CD14-positive monocyte (primary cell): ENCODE results near the gene ANXA2. TPM values are rescaled to one million over a fixed set of nuclear protein-coding genes. Genes with fewer than 3 reads are reported as not detected.

ENCODE experiments used
- DNase-seq, 3 donors: peaks; one replicate each; pipeline ENCODE4 v3.0.0-alpha.2; 2011 to 2022
- H2AFZ ChIP-seq: 2 replicates; pipeline ENCODE4 v1.6.0; 2012; ENCODE audit warnings: mild to moderate bottlenecking, low read depth, low read length, inconsistent platforms; ENCODE audit not compliant: insufficient read depth, poor library complexity, severe bottlenecking
- H3K27ac ChIP-seq, 2 donors: 1 replicate in 1 of 2; 2 replicates in 1 of 2; pipeline ENCODE4 v1.5.1; 2012 to 2013; ENCODE audit warnings: low read length in 2 of 2, control low read depth in 1 of 2, inconsistent platforms in 1 of 2, low read depth in 1 of 2, mild to moderate bottlenecking in 1 of 2
- H3K27me3 ChIP-seq, 2 donors: one replicate each; pipeline versions ENCODE4 v1.6.0 to v1.6.1; 2011 to 2013; ENCODE audit warnings: low read length in 2 of 2; ENCODE audit not compliant: control insufficient read depth in 2 of 2, insufficient read depth in 2 of 2
- H3K36me3 ChIP-seq, 2 donors: replicated peaks in 1 of 2; 1 replicate in 1 of 2; 2 replicates in 1 of 2; pipeline versions ENCODE4 v1.5.1 to v1.6.1; 2012 to 2013; ENCODE audit warnings: low read length in 2 of 2, control low read depth in 1 of 2, inconsistent platforms in 1 of 2, mild to moderate bottlenecking in 1 of 2; ENCODE audit not compliant: insufficient read depth in 2 of 2, control insufficient read depth in 1 of 2
- H3K4me1 ChIP-seq, 2 donors: 1 replicate in 1 of 2; 2 replicates in 1 of 2; pipeline versions ENCODE4 v1.5.1 to v1.6.1; 2012 to 2013; ENCODE audit warnings: low read length in 2 of 2, control low read depth in 1 of 2, inconsistent platforms in 1 of 2, mild to moderate bottlenecking in 1 of 2, moderate library complexity in 1 of 2; ENCODE audit not compliant: insufficient read depth in 2 of 2, control insufficient read depth in 1 of 2
- H3K4me2 ChIP-seq: replicated peaks from 2 replicates; pipeline ENCODE3; 2012; ENCODE audit warnings: low read length, moderate library complexity, mild to moderate bottlenecking; ENCODE audit not compliant: poor library complexity, severe bottlenecking; ENCODE audit errors: extremely low read depth
- H3K4me3 ChIP-seq, 3 experiments: fragments of 200-600 bp in 1 of 3; sonication (generic) in 1 of 3; replicated peaks in 1 of 3; 1 replicate in 2 of 3; 2 replicates in 1 of 3; pipeline ENCODE4 v1.5.1; 2011 to 2013; ENCODE audit warnings: low read length in 3 of 3, mild to moderate bottlenecking in 3 of 3, control low read depth in 2 of 3, low read depth in 2 of 3, inconsistent platforms in 1 of 3, moderate library complexity in 1 of 3
- H3K79me2 ChIP-seq: 2 replicates; pipeline ENCODE4 v1.6.0; 2012; ENCODE audit warnings: mild to moderate bottlenecking, control low read depth, inconsistent platforms, low read length, moderate library complexity; ENCODE audit not compliant: insufficient read depth
- H3K9ac ChIP-seq: 2 replicates; pipeline ENCODE4 v1.6.0; 2017; ENCODE audit warnings: low read length, mild to moderate bottlenecking; ENCODE audit not compliant: insufficient read depth, poor library complexity, severe bottlenecking
- H3K9me3 ChIP-seq, 2 donors: replicated peaks in 1 of 2; 1 replicate in 1 of 2; 2 replicates in 1 of 2; pipeline versions ENCODE4 v1.5.1 to v1.6.1; 2012 to 2013; ENCODE audit warnings: low read length in 2 of 2, control low read depth in 1 of 2; ENCODE audit not compliant: control insufficient read depth in 1 of 2, insufficient read depth in 1 of 2
- H4K20me1 ChIP-seq: 2 replicates; pipeline ENCODE4 v1.6.0; 2012; ENCODE audit warnings: mild to moderate bottlenecking, low read length, control low read depth, moderate library complexity; ENCODE audit not compliant: insufficient read depth
- H3K27ac Mint-ChIP-seq, 7 donors: one replicate each; pipeline ENCODE4 v1.8.0; 2020; ENCODE audit warnings: mild to moderate bottlenecking in 7 of 7, mixed read lengths in 7 of 7, moderate library complexity in 6 of 7, inconsistent platforms in 2 of 7
- H3K27me3 Mint-ChIP-seq, 3 donors: one replicate each; pipeline ENCODE4 v1.8.0; 2021 to 2022; ENCODE audit warnings: low read depth in 3 of 3, mild to moderate bottlenecking in 3 of 3, mixed read lengths in 3 of 3, moderate library complexity in 3 of 3, inconsistent platforms in 1 of 3
- H3K36me3 Mint-ChIP-seq, 2 donors: one replicate each; pipeline ENCODE4 v1.8.0; 2020; ENCODE audit warnings: mixed read lengths in 2 of 2, inconsistent platforms in 1 of 2, mild to moderate bottlenecking in 1 of 2
- H3K4me1 Mint-ChIP-seq: one replicate; pipeline ENCODE4 v1.8.0; 2020; ENCODE audit warnings: mild to moderate bottlenecking, mixed read lengths
- H3K4me3 Mint-ChIP-seq, 2 donors: one replicate each; pipeline ENCODE4 v1.8.0; 2020; ENCODE audit warnings: mild to moderate bottlenecking in 2 of 2, mixed read lengths in 2 of 2, moderate library complexity in 1 of 2
- H3K9me3 Mint-ChIP-seq, 7 donors: one replicate each; pipeline ENCODE4 v1.8.0; 2020 to 2022; ENCODE audit warnings: mixed read lengths in 7 of 7, mild to moderate bottlenecking in 6 of 7, moderate library complexity in 6 of 7, inconsistent platforms in 2 of 7
- WGBS: methylation state at CpG from one replicate; pipeline ENCODE4 v1.1.5; 2013; ENCODE audit warnings: missing lambda C conversion rate; ENCODE audit not compliant: insufficient coverage; 5-methylcytosine and 5-hydroxymethylcytosine counted together
- intact Hi-C, 2 donors: fragments of 100-400 bp; cut with micrococcal nuclease; formaldehyde crosslinking; loops; one replicate each; pipeline versions ENCODE4 v1.15.0 to v1.15.1; 2023
- polyA plus RNA-seq, 3 donors: library from polyadenylated mRNA; depleted of rRNA in 1 of 3; unstranded in 2 of 3; stranded (reverse) in 1 of 3; fragments of 300-500 nt in 2 of 3; fragments of >200 nt in 1 of 3; fragmentation: Illumina TruSeq in 2 of 3; gene quantifications; 1 replicate in 2 of 3; 2 replicates in 1 of 3; pipeline ENCODE4 v1.2.3, GENCODE V29; 2012 to 2021
- TF ChIP-seq, protein P1 (sequence below): fragments of 200-600 bp; IDR thresholded peaks from one replicate; pipeline ENCODE4 v1.8.0; 2022; ENCODE audit warnings: antibody characterized with exemption, mild to moderate bottlenecking

Gene ANXA2
- polyA plus RNA-seq, 3 donors: 966 to 2,079 (median 2,046) TPM

- Histone ChIP-seq H3K4me2 (no peak overlapping the region), H3K27me3 (no peaks in the 10 kb centered on the region), H3K4me3 (no peak overlapping the region), H3K9me3 (no peaks in the 10 kb centered on the region), H3K9ac (no peak overlapping the region), H3K27ac (no peak overlapping the region), H3K36me3 (no peaks in the 10 kb centered on the region), H4K20me1 (no peaks in the 10 kb centered on the region), H3K4me1 (no peaks in the 10 kb centered on the region), H2AFZ (no peak overlapping the region), H3K79me2 (no peaks in the 10 kb centered on the region)
- WGBS: 96% methylated on average over 3 of the region's 4 CpGs
- DNase-seq: no peak
- peaks cover under 1% of the 10 kb centered on the region for H3K4me1 Mint-ChIP-seq
- no peak overlapping the region for H3K27ac Mint-ChIP-seq
- no peak overlapping the region for H3K4me3 Mint-ChIP-seq
- intact Hi-C loops: loop anchor here in 1 of 2 donors (10.0 kb wide), 1 partner anchor 626 kb away; no protein-coding TSS in a partner anchor
- H3K36me3 Mint-ChIP-seq: no peaks in the 10 kb centered on the region
- TF ChIP-seq, protein P1, sequence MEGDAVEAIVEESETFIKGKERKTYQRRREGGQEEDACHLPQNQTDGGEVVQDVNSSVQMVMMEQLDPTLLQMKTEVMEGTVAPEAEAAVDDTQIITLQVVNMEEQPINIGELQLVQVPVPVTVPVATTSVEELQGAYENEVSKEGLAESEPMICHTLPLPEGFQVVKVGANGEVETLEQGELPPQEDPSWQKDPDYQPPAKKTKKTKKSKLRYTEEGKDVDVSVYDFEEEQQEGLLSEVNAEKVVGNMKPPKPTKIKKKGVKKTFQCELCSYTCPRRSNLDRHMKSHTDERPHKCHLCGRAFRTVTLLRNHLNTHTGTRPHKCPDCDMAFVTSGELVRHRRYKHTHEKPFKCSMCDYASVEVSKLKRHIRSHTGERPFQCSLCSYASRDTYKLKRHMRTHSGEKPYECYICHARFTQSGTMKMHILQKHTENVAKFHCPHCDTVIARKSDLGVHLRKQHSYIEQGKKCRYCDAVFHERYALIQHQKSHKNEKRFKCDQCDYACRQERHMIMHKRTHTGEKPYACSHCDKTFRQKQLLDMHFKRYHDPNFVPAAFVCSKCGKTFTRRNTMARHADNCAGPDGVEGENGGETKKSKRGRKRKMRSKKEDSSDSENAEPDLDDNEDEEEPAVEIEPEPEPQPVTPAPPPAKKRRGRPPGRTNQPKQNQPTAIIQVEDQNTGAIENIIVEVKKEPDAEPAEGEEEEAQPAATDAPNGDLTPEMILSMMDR: no peak
- H3K27me3 Mint-ChIP-seq: peaks cover 2 to 10% (median 2%) of the 10 kb centered on the region in 3 donors
- H3K9me3 Mint-ChIP-seq: no peaks in the 10 kb centered on the region
These were observed 77.4 kb downstream of the ANXA2 start for GRCh38 chr15:60320365-60320764.

DNA sequence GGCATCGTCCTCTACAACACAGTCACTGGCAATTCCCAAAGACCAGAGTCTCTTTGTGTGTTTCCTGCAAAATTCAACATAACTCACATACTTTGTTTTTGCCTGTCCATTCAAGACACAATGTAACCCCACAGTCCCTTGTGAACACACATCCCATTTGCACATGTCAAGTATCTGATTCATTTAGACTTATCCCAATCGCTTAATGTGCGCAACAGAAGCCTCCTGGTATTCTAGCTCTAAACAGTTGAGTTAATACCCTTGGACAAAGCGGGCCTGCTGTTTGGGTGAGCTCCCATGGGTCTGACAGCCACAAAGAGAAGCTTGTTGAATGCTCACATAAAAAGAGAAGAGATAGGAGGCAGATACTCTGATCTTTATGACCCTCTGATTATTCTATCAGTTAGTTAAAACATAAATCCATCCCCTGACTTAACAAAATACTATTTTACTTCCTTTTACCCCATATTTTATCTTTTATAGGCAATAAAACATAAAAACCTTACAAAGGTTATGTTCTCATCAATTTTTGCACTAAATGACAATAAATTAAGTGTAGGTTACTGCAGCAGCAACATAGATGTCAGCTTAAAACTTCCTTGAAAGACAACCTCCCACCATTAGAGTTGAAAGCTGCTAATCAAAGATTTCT is 79.4 kb downstream of the ANXA2 start:
- no peaks in the 10 kb centered on the region for H3K9me3 Mint-ChIP-seq
- H3K79me2 ChIP-seq: no peaks in the 10 kb centered on the region
- H3K27ac ChIP-seq: no peak overlapping the region
- H3K4me1 ChIP-seq: no peaks in the 10 kb centered on the region
- no peaks in the 10 kb centered on the region for H3K36me3 ChIP-seq
- no peaks in the 10 kb centered on the region for H4K20me1 ChIP-seq
- intact Hi-C loops: no loop called here
- WGBS: 100% methylated on average over 3 of the region's 4 CpGs
- H3K4me2 ChIP-seq: no peak overlapping the region
- peaks cover 0 to 8% (median 0%) of the 10 kb centered on the region in 3 donors for H3K27me3 Mint-ChIP-seq
- H3K4me3 Mint-ChIP-seq: no peak overlapping the region
- no peak for DNase-seq
- no peaks in the 10 kb centered on the region for H3K9me3 ChIP-seq
- no peaks in the 10 kb centered on the region for H3K36me3 Mint-ChIP-seq
- peaks cover 2% of the 10 kb centered on the region for H3K4me1 Mint-ChIP-seq
- no peaks in the 10 kb centered on the region for H3K27me3 ChIP-seq
- TF ChIP-seq, protein P1: no peak
- no peak overlapping the region for H3K9ac ChIP-seq
- H3K27ac Mint-ChIP-seq: no peak overlapping the region
- H2AFZ ChIP-seq: no peak overlapping the region
- no peak overlapping the region for H3K4me3 ChIP-seq
